AG04450 (cell line): ENCODE data around the gene LRIF1. TPM values are rescaled to one million over a fixed set of nuclear protein-coding genes. Genes with fewer than 3 reads are reported as not detected.

Source experiments
- CTCF ChIA-PET: fragments of 300-600, 350-600 bp; formaldehyde crosslinking; extraction: SDS; loops from one replicate; lab custom pipeline; 2022; ENCODE audit warnings: antibody characterized with exemption, inconsistent platforms; lab: Charles Lee
- POLR2A ChIA-PET: fragments of 350-600 bp; formaldehyde crosslinking; extraction: SDS; loops from one replicate; lab custom pipeline; 2021; ENCODE audit warnings: antibody characterized with exemption, inconsistent platforms; lab: Yijun Ruan, JAX
- DNase-seq: peaks from one replicate; pipeline ENCODE4 v3.0.0-alpha.2; 2011; ENCODE audit warnings: low read depth, low spot score
- H3K27ac ChIP-seq: one replicate; pipeline ENCODE4 v1.5.1; 2012; ENCODE audit warnings: low read depth, low read length, control low read depth
- H3K27me3 ChIP-seq: one replicate; pipeline ENCODE4 v1.6.0; 2012; ENCODE audit warnings: low read length; ENCODE audit not compliant: control insufficient read depth, insufficient read depth
- H3K4me3 ChIP-seq: 2 replicates; pipeline ENCODE4 v1.5.1; 2011; ENCODE audit warnings: mild to moderate bottlenecking, low read depth, low read length, control low read depth
- H3K9me3 ChIP-seq: 2 replicates; pipeline ENCODE4 v1.5.1; 2012; ENCODE audit warnings: low read length; ENCODE audit not compliant: control insufficient read depth, insufficient read depth
- polyA plus RNA-seq: library from polyadenylated mRNA; depleted of rRNA; stranded (reverse); fragments of >200 nt; gene quantifications from 2 replicates; pipeline ENCODE4 v1.2.3, GENCODE V29; 2011
- TF ChIP-seq, protein P1 (sequence below): IDR thresholded peaks from 2 replicates; pipeline ENCODE4 v1.5.1; 2011; ENCODE audit warnings: low read depth, low read length, control low read depth, inconsistent platforms

The LRIF1 gene
- polyA plus RNA-seq, 1 experiment, result 14.9 TPM

DNA sequence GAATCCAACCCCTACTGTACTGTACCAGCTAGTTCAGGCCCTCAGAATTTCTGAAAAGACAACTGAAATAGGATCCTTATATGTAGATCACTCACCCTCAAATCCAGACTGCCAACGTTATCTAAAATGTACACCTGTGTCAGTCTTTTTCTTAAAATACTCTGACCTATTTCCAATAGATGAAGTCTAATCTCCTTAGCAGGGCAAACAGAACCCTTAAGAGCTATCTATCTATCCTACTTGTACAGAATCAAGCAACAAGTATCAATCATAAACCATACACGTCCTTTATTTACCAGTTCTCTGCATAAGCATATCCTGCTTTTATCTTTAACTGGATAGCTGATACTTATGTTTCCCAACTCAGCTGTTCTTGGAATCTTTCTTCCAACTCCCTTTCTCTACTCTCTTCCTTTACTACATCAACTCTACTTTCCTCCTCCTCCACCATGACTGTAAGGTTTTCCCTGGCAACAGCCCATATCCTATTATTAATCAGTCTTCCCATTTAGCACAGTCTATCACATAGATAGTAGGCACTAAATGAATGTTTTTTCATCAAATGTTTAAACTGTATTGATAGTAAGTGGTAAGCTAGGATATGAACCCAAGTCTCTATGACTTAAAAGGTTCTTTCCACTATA lies 2.8 kb downstream of the LRIF1 start:
- Histone ChIP-seq H3K4me3 (no peak overlapping the region), H3K27ac (no peak overlapping the region), H3K9me3 (peaks cover 10% of the 10 kb centered on the region; the same call in 1 of the 2 replicates), H3K27me3 (no peaks in the 10 kb centered on the region)
- ChIA-PET CTCF (interaction anchor here (1.4 kb wide), 1 partner anchor 70 kb away, joined by 3 read pairs; no protein-coding TSS in a partner anchor), POLR2A (no interaction called here)
- no peak for DNase-seq
- TF ChIP-seq, protein P1, sequence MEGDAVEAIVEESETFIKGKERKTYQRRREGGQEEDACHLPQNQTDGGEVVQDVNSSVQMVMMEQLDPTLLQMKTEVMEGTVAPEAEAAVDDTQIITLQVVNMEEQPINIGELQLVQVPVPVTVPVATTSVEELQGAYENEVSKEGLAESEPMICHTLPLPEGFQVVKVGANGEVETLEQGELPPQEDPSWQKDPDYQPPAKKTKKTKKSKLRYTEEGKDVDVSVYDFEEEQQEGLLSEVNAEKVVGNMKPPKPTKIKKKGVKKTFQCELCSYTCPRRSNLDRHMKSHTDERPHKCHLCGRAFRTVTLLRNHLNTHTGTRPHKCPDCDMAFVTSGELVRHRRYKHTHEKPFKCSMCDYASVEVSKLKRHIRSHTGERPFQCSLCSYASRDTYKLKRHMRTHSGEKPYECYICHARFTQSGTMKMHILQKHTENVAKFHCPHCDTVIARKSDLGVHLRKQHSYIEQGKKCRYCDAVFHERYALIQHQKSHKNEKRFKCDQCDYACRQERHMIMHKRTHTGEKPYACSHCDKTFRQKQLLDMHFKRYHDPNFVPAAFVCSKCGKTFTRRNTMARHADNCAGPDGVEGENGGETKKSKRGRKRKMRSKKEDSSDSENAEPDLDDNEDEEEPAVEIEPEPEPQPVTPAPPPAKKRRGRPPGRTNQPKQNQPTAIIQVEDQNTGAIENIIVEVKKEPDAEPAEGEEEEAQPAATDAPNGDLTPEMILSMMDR, result no peak

- Histone ChIP-seq H3K27me3 (no peaks in the 10 kb centered on the region), H3K4me3 (no peak overlapping the region), H3K27ac (no peak overlapping the region), H3K9me3 (no peaks in the 10 kb centered on the region)
- TF ChIP-seq, protein P1, result no peak
- POLR2A ChIA-PET, result no interaction called here
- CTCF ChIA-PET, result no interaction called here
- DNase-seq, result no peak
Observed at GRCh38 chr1:110957798-110958197, 5.9 kb downstream of the LRIF1 start.

DNA sequence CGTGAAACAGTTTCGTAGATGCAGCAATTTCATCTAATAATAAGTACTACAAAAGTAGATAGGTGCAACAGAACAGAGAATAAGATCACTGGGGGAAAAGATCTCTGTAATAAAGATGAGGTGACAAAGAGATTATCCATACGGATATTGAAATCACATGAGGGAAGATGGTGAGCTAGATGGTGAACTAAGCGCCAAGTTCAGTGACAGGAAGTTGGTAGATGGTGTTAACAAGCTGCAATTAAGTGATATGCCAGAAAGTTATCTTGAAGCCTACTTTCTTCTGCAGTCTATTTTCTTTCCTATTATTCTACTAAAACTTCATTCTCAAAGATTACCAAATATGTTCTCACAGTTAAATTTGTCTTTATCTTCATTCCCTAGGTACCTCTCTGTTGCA lies 7.1 kb downstream of the LRIF1 start:
- Histone ChIP-seq H3K27me3 (no peaks in the 10 kb centered on the region), H3K9me3 (no peaks in the 10 kb centered on the region), H3K27ac (no peak overlapping the region), H3K4me3 (no peak overlapping the region)
- TF ChIP-seq, protein P1, result no peak
- ChIA-PET CTCF (no interaction called here), POLR2A (no interaction called here)
- no peak for DNase-seq

- no peak overlapping the region for H3K4me3 ChIP-seq
- H3K27me3 ChIP-seq, result no peaks in the 10 kb centered on the region
- no peak for DNase-seq
- TF ChIP-seq, protein P1, result no peak
- POLR2A ChIA-PET, result no interaction called here
- H3K9me3 ChIP-seq, result no peaks in the 10 kb centered on the region
- CTCF ChIA-PET, result no interaction called here
- H3K27ac ChIP-seq, result no peak overlapping the region
Observed at GRCh38 chr1:110953031-110953430, 10.7 kb downstream of the LRIF1 start.

- POLR2A ChIA-PET, result no interaction called here
- CTCF ChIA-PET, result no interaction called here
- Histone ChIP-seq H3K27me3 (no peaks in the 10 kb centered on the region), H3K27ac (no peak overlapping the region), H3K9me3 (no peaks in the 10 kb centered on the region), H3K4me3 (no peak overlapping the region)
- no peak for DNase-seq
- TF ChIP-seq, protein P1, result no peak
Observed at GRCh38 chr1:110952031-110952430, 11.7 kb downstream of the LRIF1 start.
